ENCODE data around the gene TCF4.

TCF4 gene

GRCh38 chr18:55296778-55297177 lies 291.2 kb downstream of the TCF4 start:
- DNase-seq (ENCODE audit: low read depth in 2 of 2), result peak; percentile 62 to 63

DNA sequence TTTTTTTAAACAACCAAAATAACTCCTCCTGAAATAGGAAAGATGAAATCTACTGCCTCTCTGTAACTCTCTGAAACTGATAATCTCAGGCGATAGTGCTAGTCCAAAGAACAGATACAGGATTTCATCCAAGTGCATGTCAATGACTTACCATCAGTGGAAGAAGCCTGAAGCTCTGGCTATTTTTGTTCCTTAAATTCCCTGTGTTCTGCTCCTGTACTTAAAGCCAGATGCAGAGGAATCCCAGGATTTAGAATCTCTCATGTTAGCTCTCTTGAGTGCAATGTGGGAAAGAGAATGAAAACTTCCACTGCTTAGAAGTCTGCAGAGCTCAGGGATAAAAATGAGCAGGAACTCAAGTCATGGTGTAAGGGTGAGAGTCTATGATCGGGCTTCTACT lies 291.9 kb downstream of the TCF4 start:
- DNase-seq (ENCODE audit: low read depth in 2 of 2), result no peak

DNA sequence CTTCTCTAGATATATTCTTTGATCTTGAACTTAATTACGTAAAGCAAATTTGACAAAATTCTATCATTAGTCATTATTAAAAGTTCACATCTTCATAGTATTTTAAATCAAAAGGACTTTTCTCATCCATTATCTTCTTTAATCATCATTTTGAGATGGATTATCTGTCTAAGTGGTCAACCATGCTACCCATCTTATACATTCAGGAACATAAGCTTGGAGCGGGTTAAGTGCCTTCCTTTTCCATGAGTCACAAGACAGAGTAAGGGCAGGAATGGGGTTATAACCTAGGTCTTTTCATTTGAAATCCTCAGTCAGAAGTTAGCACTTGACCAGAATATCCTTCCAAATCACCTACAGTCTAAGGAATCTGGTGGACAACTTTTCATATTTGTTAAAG lies 297.1 kb downstream of the TCF4 start:
- no peak for DNase-seq (ENCODE audit: low read depth in 2 of 2)

- DNase-seq (ENCODE audit: low read depth in 2 of 2), result no peak
Measured at GRCh38 chr18:55289775-55290174, 298.2 kb downstream of the TCF4 start.

DNA sequence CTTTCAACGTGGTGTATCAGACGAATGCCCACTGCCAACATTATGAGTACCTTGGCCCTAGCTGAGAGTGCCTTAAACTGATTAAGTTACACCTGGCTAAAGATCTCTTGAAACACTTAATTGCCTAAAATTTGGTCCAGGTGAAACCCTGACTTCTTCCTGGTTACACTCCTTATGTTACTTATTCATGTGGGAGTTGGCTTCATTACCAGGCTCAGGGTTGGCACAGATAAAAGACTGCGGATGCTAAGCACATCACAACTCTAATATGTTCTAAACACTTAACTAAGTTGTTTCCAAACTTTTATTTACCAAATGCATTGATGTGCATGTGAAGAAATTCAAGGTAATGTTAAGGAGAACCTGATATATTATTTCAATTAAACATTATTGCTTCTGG lies 298.9 kb downstream of the TCF4 start:
- no peak for DNase-seq (ENCODE audit: low read depth in 2 of 2)

DNA sequence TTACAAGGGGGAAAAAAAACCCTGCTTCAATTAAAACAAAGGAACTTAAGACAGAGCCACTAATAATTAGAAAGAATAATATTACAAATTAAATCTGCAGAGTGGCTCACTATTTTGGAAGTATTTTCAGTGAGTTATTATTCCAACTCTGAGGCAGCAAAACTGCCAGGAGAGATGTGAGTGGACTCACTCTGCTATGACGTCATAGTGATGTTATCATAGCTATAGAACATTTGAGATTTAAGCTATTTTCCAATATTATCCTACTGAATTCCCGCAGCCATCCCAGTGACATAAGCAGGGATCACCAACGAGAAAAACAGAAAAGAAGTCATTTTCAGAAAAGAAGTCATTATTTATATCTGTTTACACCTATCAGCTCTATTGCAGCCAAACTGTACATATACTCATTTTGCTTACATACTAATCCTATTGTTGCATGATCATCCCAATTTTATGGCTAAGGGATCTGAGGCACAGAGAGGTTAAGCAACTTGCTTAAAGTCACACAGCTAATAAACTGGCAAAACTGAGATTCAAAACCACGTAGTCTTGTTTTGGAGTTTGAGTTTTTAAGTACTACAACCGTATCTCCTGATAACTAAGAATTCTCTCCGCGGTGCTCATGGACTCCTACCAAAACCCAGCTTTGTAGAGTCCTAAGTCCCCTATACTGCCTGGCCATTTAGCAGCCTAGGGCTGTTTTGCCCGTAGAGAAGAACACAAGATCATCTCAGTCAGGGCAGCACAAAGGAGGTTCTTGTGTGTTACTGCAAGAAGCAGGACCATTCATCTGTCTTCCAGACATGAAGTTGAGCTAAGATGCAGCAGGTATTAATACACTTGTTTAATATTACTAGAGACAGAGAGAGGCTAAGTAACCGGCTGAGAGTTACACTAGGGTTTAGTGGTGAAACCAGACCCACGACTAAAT lies 299.8 kb downstream of the TCF4 start:
- DNase-seq (ENCODE audit: low read depth in 2 of 2), result no peak

- DNase-seq (ENCODE audit: low read depth in 2 of 2), result no peak
Measured at GRCh38 chr18:55287149-55287806, 300.7 kb downstream of the TCF4 start.

GRCh38 chr18:55286257-55286825 lies 301.7 kb downstream of the TCF4 start:
- DNase-seq (ENCODE audit: low read depth in 2 of 2), result no peak

DNA sequence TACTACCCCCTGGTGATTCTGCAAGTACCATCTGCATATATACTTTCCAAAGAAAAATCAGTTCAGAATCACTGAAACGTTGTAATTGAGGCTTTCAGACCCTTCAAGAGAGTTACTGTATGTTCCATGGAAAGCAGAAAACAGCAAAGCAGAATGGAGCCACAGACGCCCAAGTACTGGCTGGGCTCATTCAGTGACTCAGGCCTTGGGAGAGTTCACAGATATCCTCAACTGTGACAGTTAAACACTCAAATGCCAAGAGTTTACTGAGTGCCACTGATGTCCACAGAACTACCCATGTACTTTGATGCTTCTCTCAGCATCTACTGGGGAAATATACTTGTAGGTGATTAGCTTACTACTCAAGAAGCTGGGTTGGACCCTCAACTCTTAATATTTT lies 303.4 kb downstream of the TCF4 start:
- no peak for DNase-seq (ENCODE audit: low read depth in 2 of 2)

GRCh38 chr18:55283309-55283708 lies 304.7 kb downstream of the TCF4 start:
- no peak for DNase-seq (ENCODE audit: low read depth in 2 of 2)

- peak; percentile 55 to 58 for DNase-seq (ENCODE audit: low read depth in 2 of 2)
Measured at GRCh38 chr18:55280503-55280902, 307.5 kb downstream of the TCF4 start.

GRCh38 chr18:55275039-55275901 lies 312.7 kb downstream of the TCF4 start:
- DNase-seq (ENCODE audit: low read depth in 2 of 2), result no peak

GRCh38 chr18:55272510-55273243 lies 315.3 kb downstream of the TCF4 start:
- DNase-seq (ENCODE audit: low read depth in 2 of 2), result peak in 1 of 2 experiments; percentile 60

- no peak for DNase-seq (ENCODE audit: low read depth in 2 of 2)
Measured at GRCh38 chr18:55269622-55270021, 318.4 kb downstream of the TCF4 start.

DNA sequence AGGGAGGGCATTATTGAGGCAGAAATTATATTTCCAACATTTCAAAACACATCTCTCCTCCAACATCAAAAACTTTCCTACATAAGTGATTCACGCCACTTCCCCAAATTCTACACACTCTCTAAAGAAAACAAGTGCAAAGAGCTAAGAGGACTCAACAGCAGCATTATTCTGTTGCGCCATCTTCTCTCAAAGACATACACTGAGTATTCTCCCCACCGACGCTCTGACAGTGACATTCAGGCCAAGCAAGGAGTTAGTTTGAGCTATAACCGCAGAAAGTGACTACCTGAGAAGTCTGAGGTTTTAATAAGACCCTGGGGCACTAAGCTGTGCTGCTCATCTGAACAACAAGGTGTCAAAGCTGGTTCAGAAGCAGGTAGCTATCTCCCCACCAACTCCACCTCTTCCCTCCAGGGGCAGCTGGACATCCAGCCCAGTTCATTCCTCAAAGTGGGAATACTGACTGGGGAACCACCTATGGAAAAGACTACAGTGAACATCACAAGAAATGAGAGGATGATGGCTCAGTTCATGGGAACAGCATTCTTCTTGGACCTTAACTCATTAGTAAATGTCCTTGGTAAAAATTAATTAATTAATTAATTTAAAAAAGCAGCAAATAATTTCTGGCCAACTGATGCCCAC lies 319.2 kb downstream of the TCF4 start:
- no peak for DNase-seq (ENCODE audit: low read depth in 2 of 2)

DNA sequence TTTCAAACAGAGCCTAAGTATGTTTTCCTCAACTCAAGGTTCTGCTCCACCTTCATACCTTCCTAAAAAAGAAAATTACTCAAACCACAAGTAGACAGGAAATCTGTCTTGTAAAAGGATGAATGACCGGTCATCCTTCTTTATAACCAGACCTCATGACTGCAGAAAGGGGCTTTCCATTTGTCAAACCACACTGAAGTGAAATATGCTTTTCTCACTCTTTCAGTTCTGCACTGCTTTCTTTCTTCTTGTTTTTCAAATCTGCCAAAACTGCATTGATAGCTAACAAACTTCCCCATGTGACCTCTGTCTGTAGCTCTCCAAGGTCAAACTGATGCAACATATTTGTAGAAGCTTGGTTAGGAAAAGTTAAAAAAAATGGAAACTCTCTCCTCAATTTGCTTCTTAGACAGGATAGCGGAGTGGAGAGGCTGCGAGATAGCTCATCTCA lies 319.8 kb downstream of the TCF4 start:
- DNase-seq (ENCODE audit: low read depth in 2 of 2), result no peak

- peak; percentile 86 to 88 for DNase-seq (ENCODE audit: low read depth in 2 of 2)
Measured at GRCh38 chr18:55266981-55267380, 321.0 kb downstream of the TCF4 start.

GRCh38 chr18:55265984-55266383 lies 322.0 kb downstream of the TCF4 start:
- DNase-seq (ENCODE audit: low read depth in 2 of 2), result peak; percentile 51 to 57

- DNase-seq (ENCODE audit: low read depth in 2 of 2), result no peak
Measured at GRCh38 chr18:55265130-55265675, 322.8 kb downstream of the TCF4 start.

DNA sequence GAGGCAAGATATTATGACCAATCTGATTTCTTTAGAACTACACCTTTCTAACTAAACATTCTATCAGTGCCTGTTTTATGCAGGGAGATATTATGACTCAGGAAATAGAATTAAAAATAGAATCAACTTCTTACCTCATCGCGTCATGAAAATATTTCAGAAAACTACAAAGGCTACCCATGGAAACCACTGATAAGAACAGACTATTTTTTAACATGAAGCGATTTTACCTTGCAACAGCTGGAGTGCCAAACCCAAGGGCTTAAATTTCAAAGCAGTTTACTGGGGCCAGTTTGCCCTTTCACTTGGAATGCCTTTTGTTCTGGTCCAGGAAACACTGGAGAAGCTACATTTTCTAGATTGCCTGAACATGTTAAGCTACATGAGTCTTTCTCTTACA lies 323.9 kb downstream of the TCF4 start:
- no peak for DNase-seq (ENCODE audit: low read depth in 2 of 2)
